Right lobe of liver (tissue), 6 donors: ENCODE data around the gene SCOC. TPM values are rescaled to one million over a fixed set of nuclear protein-coding genes. Genes with fewer than 3 reads are reported as not detected.

Experiments
- ATAC-seq, 4 donors: fragments of 200-7000 bp; cut with Tn5 transposase; one replicate each; pipeline ENCODE4 v1.9.1; 2020; ENCODE audit warnings: mild to moderate bottlenecking in 4 of 4, moderate library complexity in 4 of 4
- DNase-seq, 3 donors: peaks; one replicate each; pipeline ENCODE4 v3.0.0-alpha.2; 2020
- H3K27ac ChIP-seq, 3 donors: fragments of 200-600 bp; one replicate each; pipeline ENCODE4 v1.8.0; 2022
- H3K27me3 ChIP-seq, 2 donors: fragments of 200-600 bp; one replicate each; pipeline ENCODE4 v1.8.0; 2022
- H3K36me3 ChIP-seq, 4 donors: fragments of 200-600 bp; sonication (generic) in 1 of 4; one replicate each; pipeline versions ENCODE4 v1.5.1 to v1.8.0; 2017 to 2022; ENCODE audit warnings: control low read depth in 1 of 4
- H3K4me1 ChIP-seq, 4 donors: fragments of 200-600 bp; sonication (generic) in 1 of 4; one replicate each; pipeline versions ENCODE4 v1.5.1 to v1.8.0; 2017 to 2022; ENCODE audit warnings: control low read depth in 1 of 4
- H3K4me3 ChIP-seq, 3 donors: fragments of 200-600 bp; one replicate each; pipeline ENCODE4 v1.8.0; 2022
- H3K9me3 ChIP-seq, 4 donors: fragments of 200-600 bp; sonication (generic) in 1 of 4; one replicate each; pipeline versions ENCODE4 v1.5.1 to v1.8.0; 2017 to 2022; ENCODE audit warnings: control low read depth in 1 of 4
- CTCF ChIP-seq, 4 donors: fragments of 200-600 bp in 3 of 4; fragments of 450-650 bp in 1 of 4; IDR thresholded peaks; one replicate each; pipeline versions ENCODE4 v1.5.1 to v1.8.0; 2016 to 2022; ENCODE audit warnings: antibody characterized with exemption in 4 of 4, mild to moderate bottlenecking in 2 of 4
- POLR2A ChIP-seq: fragments of 450-650 bp; IDR thresholded peaks from one replicate; pipeline ENCODE4 v1.6.1; 2017; ENCODE audit warnings: antibody characterized with exemption, mild to moderate bottlenecking
- WGBS: methylation state at CpG from one replicate; pipeline ENCODE4 v1.1.6; 2018; ENCODE audit warnings: low coverage, low lambda C conversion rate; ENCODE audit not compliant: insufficient coverage; ENCODE audit errors: missing lambda C conversion rate; 5-methylcytosine and 5-hydroxymethylcytosine counted together
- intact Hi-C, 2 donors: fragments of 100-400 bp; cut with DNase I; formaldehyde crosslinking; loops; one replicate each; pipeline versions ENCODE4 v1.11.2 to v1.14.1; 2022
- long read RNA-seq: library from polyadenylated mRNA; unstranded; transcript quantifications from one replicate; pipeline ENCODE4 v2.0.0, GENCODE V29; 2019
- total RNA-seq, 6 experiments: library from RNA; depleted of rRNA in 2 of 6; stranded (reverse); fragments of >200 nt in 2 of 6; fragmentation: NEBNext Ultra II Directional in 3 of 6; extraction: Animal tissue kit (Norgen Biotek cat#: 25700) in 3 of 6; gene quantifications; one replicate each; pipeline versions ENCODE4 v1.1.0 to v1.2.4, GENCODE V29; 2016 to 2023
- donor health status: DM: no; HTN: yes; CAD: no.
- donor health status: DM: no; HTN: no; CAD: no.
- donor health status: DM: no; HTN: no; CAD: no.
- donor health status: DM: no; HTN: yes; CAD: no.
- donor health status: DM: no; HTN: yes; CAD: no.

Gene SCOC
- total RNA-seq: 10 to 100 TPM; 23.1 to 39.3 (median 29.3) TPM
- long read RNA-seq, transcript SCOC-211 (4 exons, 1,959 nt): major isoform, 24 of 29 reads
- long read RNA-seq, partial matches to known transcripts: 2 of 29 reads
- long read RNA-seq, other reads (novel, unspliced or antisense): 1 of 29 reads

- intact Hi-C loops: no loop called here
- DNase-seq: peak; percentile 99 to 100 (median 99)
- TF ChIP-seq POLR2A (peak; percentile 55), CTCF (IDR thresholded peaks at IDR 0.05) (no peak)
- Histone ChIP-seq H3K27me3 (no peaks in the 10 kb centered on the region), H3K4me3 (peak within 1 kb of the TSS; percentile 88 to 97 (median 93)), H3K36me3 (no peaks in the 10 kb centered on the region), H3K9me3 (no peaks in the 10 kb centered on the region), H3K4me1 (peaks cover 0 to 15% (median 3%) of the 10 kb centered on the region in 4 donors), H3K27ac (peak within 1 kb of the TSS; percentile 65 to 85 (median 78))
- peak; percentile 96 to 98 (median 98) for ATAC-seq
- 0% methylated on average over 26 of the region's 63 CpGs for WGBS
These were observed at the start of gene SCOC for GRCh38 chr4:140373328-140374129. SCOC (plus strand) TSS chr4:140373646; CDS start chr4:140379171, 5,525 bp downstream.

- Histone ChIP-seq H3K9me3 (no peaks in the 10 kb centered on the region), H3K4me1 (no peaks in the 10 kb centered on the region), H3K27me3 (no peaks in the 10 kb centered on the region), H3K4me3 (no peak overlapping the region), H3K27ac (no peak overlapping the region), H3K36me3 (no peaks in the 10 kb centered on the region)
- intact Hi-C loops: no loop called here
- WGBS: 21% methylated on average over 2 of the region's 2 CpGs
- no peak for DNase-seq
- no peak for TF ChIP-seq POLR2A
- TF ChIP-seq CTCF (IDR thresholded peaks at IDR 0.05): peak; percentile 41 to 59 (median 54)
- ATAC-seq: peak; percentile 67 to 80 (median 74)
These were observed 47.0 kb upstream of the SCOC start for GRCh38 chr4:140326395-140326993.

- TF ChIP-seq CTCF (IDR thresholded peaks at IDR 0.05): peak; percentile 28 to 68 (median 58)
- no peak for TF ChIP-seq POLR2A
- ATAC-seq: peak; percentile 40 to 53 (median 50)
- intact Hi-C loops: no loop called here
- Histone ChIP-seq H3K4me1 (no peaks in the 10 kb centered on the region), H3K36me3 (no peaks in the 10 kb centered on the region), H3K4me3 (no peak overlapping the region), H3K27me3 (no peaks in the 10 kb centered on the region), H3K27ac (no peak overlapping the region), H3K9me3 (no peaks in the 10 kb centered on the region)
- 100% methylated on average over 1 of the region's 1 CpG for WGBS
- no peak for DNase-seq
These were observed 43.0 kb upstream of the SCOC start for GRCh38 chr4:140330311-140330900.

GRCh38 chr4:140331245-140331644, 42.2 kb upstream of the SCOC start:
- H3K27ac ChIP-seq: no peak overlapping the region
- TF ChIP-seq CTCF (IDR thresholded peaks at IDR 0.05) (no peak), POLR2A (no peak)
- no peak overlapping the region for H3K4me3 ChIP-seq
- 43% methylated on average over 1 of the region's 1 CpG for WGBS
- intact Hi-C loops: no loop called here
- no peaks in the 10 kb centered on the region for H3K27me3 ChIP-seq
- no peak for DNase-seq
- ATAC-seq: no peak
- no peaks in the 10 kb centered on the region for H3K4me1 ChIP-seq
- no peaks in the 10 kb centered on the region for H3K36me3 ChIP-seq
- H3K9me3 ChIP-seq: no peaks in the 10 kb centered on the region
